Panc1 (cell line): ENCODE data around the gene RASA3. TPM values are rescaled to one million over a fixed set of nuclear protein-coding genes. Genes with fewer than 3 reads are reported as not detected.

ENCODE experiments used
- ATAC-seq: fragments of 200-7000 bp; cut with Tn5 transposase; 2 replicates; pipeline ENCODE4 v1.9.1; 2020; ENCODE audit warnings: mild to moderate bottlenecking, moderate library complexity
- BruUV-seq: library from RNA; stranded (reverse); fragments of 400-500 nt; replicated peaks from 2 replicates; lab custom pipeline; 2021; lab: Mats Ljungman, UMichigan
- CTCF ChIA-PET: fragments of 300-600 bp; sonication (Branson Sonifier 250); formaldehyde crosslinking; loops from one replicate; lab custom pipeline; 2022; ENCODE audit warnings: antibody characterized with exemption; lab: Charles Lee
- POLR2A ChIA-PET: fragments of 300-600 bp; sonication (Branson Sonifier 250); formaldehyde crosslinking; loops from one replicate; lab custom pipeline; 2022; ENCODE audit warnings: antibody characterized with exemption; lab: Charles Lee
- DNase-seq: peaks from one replicate; pipeline ENCODE4 v3.0.0-alpha.2; 2010; ENCODE audit warnings: low read depth, low spot score
- H3K27ac ChIP-seq: 2 replicates; pipeline ENCODE4 v1.5.1; 2011; ENCODE audit warnings: mild to moderate bottlenecking, low read length, inconsistent platforms
- H3K27me3 ChIP-seq: fragments of 200-500 bp; sonication (Bioruptor generic); 2 replicates; pipeline ENCODE4 v1.6.0; 2014; ENCODE audit warnings: low read length, inconsistent platforms; ENCODE audit not compliant: control insufficient read depth, insufficient read depth
- H3K36me3 ChIP-seq: fragments of 200-500 bp; sonication (Bioruptor generic); 2 replicates; pipeline ENCODE4 v1.5.1; 2014; ENCODE audit warnings: inconsistent platforms, mild to moderate bottlenecking, low read length, moderate library complexity; ENCODE audit not compliant: control insufficient read depth, insufficient read depth
- H3K4me1 ChIP-seq: 2 replicates; pipeline ENCODE4 v1.5.1; 2011; ENCODE audit warnings: inconsistent platforms, mild to moderate bottlenecking, low read length, moderate library complexity; ENCODE audit not compliant: control insufficient read depth, insufficient read depth
- H3K4me3 ChIP-seq, 2 experiments: 2 replicates each; pipeline ENCODE4 v1.5.1; 2011 to 2012; ENCODE audit warnings: low read depth in 2 of 2, low read length in 2 of 2, mild to moderate bottlenecking in 2 of 2, inconsistent platforms in 1 of 2, moderate library complexity in 1 of 2
- H3K9me3 ChIP-seq: fragments of 200-500 bp; sonication (Bioruptor generic); 2 replicates; pipeline ENCODE4 v1.5.1; 2014; ENCODE audit warnings: low read depth, mild to moderate bottlenecking, inconsistent platforms, low read length, moderate library complexity; ENCODE audit not compliant: control insufficient read depth, insufficient read depth
- CTCF ChIP-seq: fragments of 450-650 bp; IDR thresholded peaks from 2 replicates; pipeline ENCODE4 v1.5.1; 2017; ENCODE audit warnings: mild to moderate bottlenecking
- POLR2AphosphoS5 ChIP-seq: IDR thresholded peaks from 2 replicates; pipeline ENCODE4 v1.6.1; 2012; ENCODE audit warnings: mild to moderate bottlenecking, low read depth, low read length, moderate library complexity
- REST ChIP-seq, 2 experiments: IDR thresholded peaks; 2 replicates each; pipeline ENCODE4 v1.6.1; 2011 to 2012; ENCODE audit warnings: low read depth in 2 of 2, control low read depth in 1 of 2, low read length in 1 of 2, mild to moderate bottlenecking in 1 of 2, moderate library complexity in 1 of 2; ENCODE audit not compliant: insufficient read depth in 1 of 2
- SIN3A ChIP-seq: IDR thresholded peaks from 2 replicates; pipeline ENCODE4 v1.6.1; 2012; ENCODE audit warnings: low read depth, mild to moderate bottlenecking, low read length, moderate library complexity, borderline replicate concordance; ENCODE audit not compliant: insufficient read depth
- TCF7L2 ChIP-seq: IDR thresholded peaks from 2 replicates; pipeline ENCODE4 v1.6.1; 2011; ENCODE audit warnings: mild to moderate bottlenecking, low read depth, low read length, inconsistent platforms
- in situ Hi-C: cut with HindIII; loops from 2 replicates; pipeline ENCODE4 v1.10.0; 2016; ENCODE audit warnings: low sequenced_read_pairs, low pct_unique_long_range_greater_than_20kb
- intact Hi-C: fragments of 100-400 bp; cut with micrococcal nuclease; formaldehyde crosslinking; loops from one replicate; pipeline ENCODE4 v1.10.0; 2022; ENCODE audit not compliant: unreplicated experiment
- total RNA-seq: library from RNA; stranded (reverse); gene quantifications from one replicate; pipeline ENCODE4 v1.2.1, GENCODE V29; 2021; ENCODE audit not compliant: unreplicated experiment

Gene RASA3
- total RNA-seq, 1 experiment from 2014 or later, result 33.7 TPM

- Histone ChIP-seq H3K4me3 (no peak overlapping the region), H3K27ac (no peak overlapping the region), H3K9me3 (no peaks in the 10 kb centered on the region), H3K4me1 (peaks cover 4% of the 10 kb centered on the region), H3K27me3 (no peaks in the 10 kb centered on the region), H3K36me3 (no peaks in the 10 kb centered on the region)
- TF ChIP-seq SIN3A, result no peak
- no peak for TF ChIP-seq REST (IDR thresholded peaks at IDR 0.05; ENCODE audit: insufficient read depth in 1 of 2, low read depth in 2 of 2, low read length in 1 of 2)
- no peak for TF ChIP-seq TCF7L2
- TF ChIP-seq CTCF, result no peak
- no peak for TF ChIP-seq POLR2AphosphoS5
- DNase-seq (no peak), ATAC-seq (no peak)
- in situ Hi-C loops (no loop called here), intact Hi-C loops (no loop called here)
- POLR2A ChIA-PET, result no interaction called here
- CTCF ChIA-PET, result no interaction called here
- no TSS peak for BruUV-seq
These were observed 10.4 kb upstream of the RASA3 start for GRCh38 chr13:114142640-114143490.

- ChIA-PET CTCF (no interaction called here), POLR2A (no interaction called here)
- in situ Hi-C loops, result no loop called here
- BruUV-seq, result no TSS peak
- H3K27me3 ChIP-seq, result no peaks in the 10 kb centered on the region
- H3K27ac ChIP-seq, result no peak overlapping the region
- TF ChIP-seq REST (IDR thresholded peaks at IDR 0.05; ENCODE audit: insufficient read depth in 1 of 2, low read depth in 2 of 2, low read length in 1 of 2), result no peak
- TF ChIP-seq TCF7L2, result no peak
- H3K4me3 ChIP-seq, result no peak overlapping the region
- DNase-seq (no peak), ATAC-seq (no peak)
- peaks cover 4% of the 10 kb centered on the region for H3K4me1 ChIP-seq
- H3K36me3 ChIP-seq, result no peaks in the 10 kb centered on the region
- intact Hi-C loops, result no loop called here
- no peaks in the 10 kb centered on the region for H3K9me3 ChIP-seq
These were observed 9.7 kb upstream of the RASA3 start for GRCh38 chr13:114142137-114142550.
